Measurements from ENCODE around the gene RAMACL. TPM values are rescaled to one million over a fixed set of nuclear protein-coding genes. Genes with fewer than 3 reads are reported as not detected.

Gene RAMACL
- total RNA-seq, 1 experiment from 2014 or later = 0.15 TPM

DNA sequence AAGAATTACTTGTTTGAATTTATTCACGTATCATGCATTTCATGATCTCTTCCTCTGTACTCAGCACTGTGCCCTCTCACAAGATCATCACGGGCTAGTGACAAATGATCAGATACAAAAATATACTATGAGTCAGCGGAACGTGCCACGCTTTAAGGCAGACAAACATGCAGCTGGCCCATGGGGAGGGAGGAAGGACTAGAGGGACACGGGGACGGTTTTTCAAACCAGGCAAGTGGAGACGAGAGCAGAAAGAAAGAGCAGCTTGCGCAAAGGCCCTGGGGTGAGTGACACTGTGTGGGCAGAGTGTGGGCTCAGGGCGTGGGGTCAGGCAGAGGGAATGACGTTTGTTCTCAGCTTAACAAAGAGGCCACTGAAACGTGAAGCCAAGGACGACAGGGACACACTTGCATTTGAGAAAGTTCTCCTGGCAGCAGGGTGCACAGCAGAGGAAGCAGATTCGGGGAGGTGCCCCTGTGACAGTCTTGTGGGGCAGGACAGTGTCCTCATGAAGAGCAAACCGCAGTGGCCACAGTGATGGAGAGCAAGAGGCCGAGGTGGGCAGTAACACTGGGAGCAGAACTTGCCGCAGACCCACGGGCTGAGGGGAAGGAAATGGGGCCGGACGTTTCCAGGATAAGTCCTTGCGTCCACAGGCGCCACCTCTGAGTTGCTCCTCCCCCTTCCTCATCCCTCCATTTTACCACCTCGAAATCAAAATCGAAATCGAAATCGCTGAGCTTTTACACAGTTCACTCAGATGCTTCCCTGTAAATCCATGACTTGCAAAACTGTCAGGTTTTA is 47.5 kb upstream of the RAMACL start:
- Histone ChIP-seq H4K20me1 (ENCODE audit: insufficient read depth) (no peaks in the 10 kb centered on the region), H3K9ac (ENCODE audit: low read length) (peak overlapping the region; percentile 14; the same call in 1 of the 2 replicates), H3K36me3 (ENCODE audit: control insufficient read depth in 1 of 2, insufficient read depth in 2 of 2, low read length in 2 of 2) (no peaks in the 10 kb centered on the region), H3K4me2 (ENCODE audit: low read length) (peak overlapping the region; percentile 64), H3K9me2 (ENCODE audit: insufficient read depth) (no peaks in the 10 kb centered on the region), H3K4me1 (ENCODE audit: control insufficient read depth in 1 of 2, insufficient read depth in 2 of 2, low read length in 2 of 2) (peaks cover 2 to 34% of the 10 kb centered on the region in 2 experiments; a peak in 2 of 4 replicates), H2AFZ (ENCODE audit: low read depth, low read length, poor library complexity, severe bottlenecking) (peak overlapping the region; percentile 97), H3K4me3 (replicated peaks in 1 of 2; ENCODE audit: low read depth in 1 of 2, low read length in 2 of 2) (no peak overlapping the region), H3K9me3 (ENCODE audit: control insufficient read depth in 1 of 2, insufficient read depth in 1 of 2, low read depth in 1 of 2, low read length in 2 of 2) (no peaks in the 10 kb centered on the region), H3K79me2 (ENCODE audit: insufficient read depth, low read length) (no peaks in the 10 kb centered on the region), H3K27ac (ENCODE audit: low read depth, low read length) (no peak overlapping the region), H3K27me3 (ENCODE audit: insufficient read depth, low read length) (no peaks in the 10 kb centered on the region)
- RAD21 ChIA-PET (ENCODE audit: low non-redundant PET in 1 of 2, low total read pairs in 2 of 2, uncharacterized antibody in 2 of 2, unreplicated experiment in 2 of 2) = interaction anchor here in 1 of 2 experiments (0.7 kb wide), 1 partner anchor 103 kb away, joined by 3 read pairs; no protein-coding TSS in a partner anchor
- DNase-seq (ENCODE audit: low read depth, low spot score) (no peak), ATAC-seq (peak; percentile 70)
- POLR2A ChIA-PET = no interaction called here
- CTCF ChIA-PET = no interaction called here
- 0 out of 2 replicates have a peak, but pooled peaks have one; percentile 13 for TF ChIP-seq CBX3 (IDR thresholded peaks at IDR 0.05; ENCODE audit: low read depth)
- no peak for TF ChIP-seq POLR2AphosphoS5 (IDR thresholded peaks at IDR 0.05; ENCODE audit: low read depth, low read length)
- no peak for TF ChIP-seq ELF1 (IDR thresholded peaks at IDR 0.05; ENCODE audit: borderline replicate concordance, low read depth)
- peak; percentile 45; the same call in 1 of the 2 replicates for TF ChIP-seq FOSL1 (IDR thresholded peaks at IDR 0.05; ENCODE audit: low read depth)
- TF ChIP-seq, protein P1, sequence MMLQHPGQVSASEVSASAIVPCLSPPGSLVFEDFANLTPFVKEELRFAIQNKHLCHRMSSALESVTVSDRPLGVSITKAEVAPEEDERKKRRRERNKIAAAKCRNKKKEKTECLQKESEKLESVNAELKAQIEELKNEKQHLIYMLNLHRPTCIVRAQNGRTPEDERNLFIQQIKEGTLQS (IDR thresholded peaks at IDR 0.05) = no peak
- intact Hi-C loops (cut with micrococcal nuclease) = no loop called here
- no TSS peak for BruUV-seq (replicated peaks)

DNA sequence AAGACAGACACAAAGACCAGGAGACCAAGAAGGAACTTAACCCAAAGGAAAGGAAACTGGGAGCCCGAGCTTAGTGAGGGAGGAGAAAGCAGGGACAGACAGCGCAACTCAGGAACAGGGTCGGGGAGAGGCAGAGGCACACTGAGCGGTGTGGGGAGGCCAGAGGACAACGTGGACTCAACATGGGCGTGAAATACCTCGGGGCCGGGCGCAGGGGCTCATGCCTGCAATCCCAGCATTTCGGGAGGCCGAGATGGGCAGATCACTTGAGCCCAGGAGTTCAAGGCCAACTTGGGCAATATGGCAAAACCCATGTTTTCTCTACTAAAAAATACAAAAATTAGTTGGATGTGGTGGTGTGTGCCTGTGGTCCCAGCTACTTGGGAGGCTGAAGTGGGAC is 46.3 kb upstream of the RAMACL start:
- CTCF ChIA-PET = no interaction called here
- RAD21 ChIA-PET (ENCODE audit: low non-redundant PET in 1 of 2, low total read pairs in 2 of 2, uncharacterized antibody in 2 of 2, unreplicated experiment in 2 of 2) = no interaction called here
- TF ChIP-seq JUND (IDR thresholded peaks at IDR 0.05) (no peak), CBX3 (IDR thresholded peaks at IDR 0.05; ENCODE audit: low read depth) (no peak), POLR2A (IDR thresholded peaks at IDR 0.05; ENCODE audit: borderline replicate concordance, extremely low read depth, insufficient read depth, insufficient read length) (no peak), SIN3A (IDR thresholded peaks at IDR 0.05; ENCODE audit: low read depth) (no peak), EZH2 (IDR thresholded peaks at IDR 0.05) (no peak), YY1 (IDR thresholded peaks at IDR 0.05; ENCODE audit: extremely low read depth, insufficient replicate concordance, low read depth, low read length) (no peak), CEBPB (IDR thresholded peaks at IDR 0.05; ENCODE audit: low read depth) (no peak)
- TF ChIP-seq, protein P2, sequence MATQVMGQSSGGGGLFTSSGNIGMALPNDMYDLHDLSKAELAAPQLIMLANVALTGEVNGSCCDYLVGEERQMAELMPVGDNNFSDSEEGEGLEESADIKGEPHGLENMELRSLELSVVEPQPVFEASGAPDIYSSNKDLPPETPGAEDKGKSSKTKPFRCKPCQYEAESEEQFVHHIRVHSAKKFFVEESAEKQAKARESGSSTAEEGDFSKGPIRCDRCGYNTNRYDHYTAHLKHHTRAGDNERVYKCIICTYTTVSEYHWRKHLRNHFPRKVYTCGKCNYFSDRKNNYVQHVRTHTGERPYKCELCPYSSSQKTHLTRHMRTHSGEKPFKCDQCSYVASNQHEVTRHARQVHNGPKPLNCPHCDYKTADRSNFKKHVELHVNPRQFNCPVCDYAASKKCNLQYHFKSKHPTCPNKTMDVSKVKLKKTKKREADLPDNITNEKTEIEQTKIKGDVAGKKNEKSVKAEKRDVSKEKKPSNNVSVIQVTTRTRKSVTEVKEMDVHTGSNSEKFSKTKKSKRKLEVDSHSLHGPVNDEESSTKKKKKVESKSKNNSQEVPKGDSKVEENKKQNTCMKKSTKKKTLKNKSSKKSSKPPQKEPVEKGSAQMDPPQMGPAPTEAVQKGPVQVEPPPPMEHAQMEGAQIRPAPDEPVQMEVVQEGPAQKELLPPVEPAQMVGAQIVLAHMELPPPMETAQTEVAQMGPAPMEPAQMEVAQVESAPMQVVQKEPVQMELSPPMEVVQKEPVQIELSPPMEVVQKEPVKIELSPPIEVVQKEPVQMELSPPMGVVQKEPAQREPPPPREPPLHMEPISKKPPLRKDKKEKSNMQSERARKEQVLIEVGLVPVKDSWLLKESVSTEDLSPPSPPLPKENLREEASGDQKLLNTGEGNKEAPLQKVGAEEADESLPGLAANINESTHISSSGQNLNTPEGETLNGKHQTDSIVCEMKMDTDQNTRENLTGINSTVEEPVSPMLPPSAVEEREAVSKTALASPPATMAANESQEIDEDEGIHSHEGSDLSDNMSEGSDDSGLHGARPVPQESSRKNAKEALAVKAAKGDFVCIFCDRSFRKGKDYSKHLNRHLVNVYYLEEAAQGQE (IDR thresholded peaks at IDR 0.05; ENCODE audit: low read depth) = no peak
- TF ChIP-seq, protein P3, sequence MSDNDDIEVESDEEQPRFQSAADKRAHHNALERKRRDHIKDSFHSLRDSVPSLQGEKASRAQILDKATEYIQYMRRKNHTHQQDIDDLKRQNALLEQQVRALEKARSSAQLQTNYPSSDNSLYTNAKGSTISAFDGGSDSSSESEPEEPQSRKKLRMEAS (IDR thresholded peaks at IDR 0.05) = no peak
- TF ChIP-seq, protein P4, sequence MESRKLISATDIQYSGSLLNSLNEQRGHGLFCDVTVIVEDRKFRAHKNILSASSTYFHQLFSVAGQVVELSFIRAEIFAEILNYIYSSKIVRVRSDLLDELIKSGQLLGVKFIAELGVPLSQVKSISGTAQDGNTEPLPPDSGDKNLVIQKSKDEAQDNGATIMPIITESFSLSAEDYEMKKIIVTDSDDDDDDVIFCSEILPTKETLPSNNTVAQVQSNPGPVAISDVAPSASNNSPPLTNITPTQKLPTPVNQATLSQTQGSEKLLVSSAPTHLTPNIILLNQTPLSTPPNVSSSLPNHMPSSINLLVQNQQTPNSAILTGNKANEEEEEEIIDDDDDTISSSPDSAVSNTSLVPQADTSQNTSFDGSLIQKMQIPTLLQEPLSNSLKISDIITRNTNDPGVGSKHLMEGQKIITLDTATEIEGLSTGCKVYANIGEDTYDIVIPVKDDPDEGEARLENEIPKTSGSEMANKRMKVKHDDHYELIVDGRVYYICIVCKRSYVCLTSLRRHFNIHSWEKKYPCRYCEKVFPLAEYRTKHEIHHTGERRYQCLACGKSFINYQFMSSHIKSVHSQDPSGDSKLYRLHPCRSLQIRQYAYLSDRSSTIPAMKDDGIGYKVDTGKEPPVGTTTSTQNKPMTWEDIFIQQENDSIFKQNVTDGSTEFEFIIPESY (IDR thresholded peaks at IDR 0.05; ENCODE audit: extremely low read depth, insufficient replicate concordance, low read length) = no peak

More for the DNA sequence above, 46.3 kb upstream of the RAMACL start:
- Histone ChIP-seq H3K36me3 (ENCODE audit: control insufficient read depth in 1 of 2, insufficient read depth in 2 of 2, low read length in 2 of 2) (no peaks in the 10 kb centered on the region), H3K9ac (ENCODE audit: low read length) (no peak overlapping the region), H3K27ac (ENCODE audit: low read depth, low read length) (no peak overlapping the region), H3K4me3 (replicated peaks in 1 of 2; ENCODE audit: low read depth in 1 of 2, low read length in 2 of 2) (no peak overlapping the region), H3K9me3 (ENCODE audit: control insufficient read depth in 1 of 2, insufficient read depth in 1 of 2, low read depth in 1 of 2, low read length in 2 of 2) (no peaks in the 10 kb centered on the region), H2AFZ (ENCODE audit: low read depth, low read length, poor library complexity, severe bottlenecking) (no peak overlapping the region), H3K9me2 (ENCODE audit: insufficient read depth) (no peaks in the 10 kb centered on the region), H3K4me1 (ENCODE audit: control insufficient read depth in 1 of 2, insufficient read depth in 2 of 2, low read length in 2 of 2) (peaks cover 4 to 46% of the 10 kb centered on the region in 2 experiments; a peak in 2 of 4 replicates), H3K79me2 (ENCODE audit: insufficient read depth, low read length) (no peaks in the 10 kb centered on the region), H4K20me1 (ENCODE audit: insufficient read depth) (no peaks in the 10 kb centered on the region), H3K27me3 (ENCODE audit: insufficient read depth, low read length) (no peaks in the 10 kb centered on the region), H3K4me2 (ENCODE audit: low read length) (no peak overlapping the region)
- POLR2A ChIA-PET = no interaction called here
- DNase-seq (ENCODE audit: low read depth, low spot score) (no peak), ATAC-seq (no peak)
- BruUV-seq (replicated peaks) = no TSS peak
- intact Hi-C loops (cut with micrococcal nuclease) = no loop called here

Data from HCT116 (cell line).